Kidney capillary endothelial cell (primary cell): Measurements from ENCODE around the gene HIGD1A.

Experiments used
- DNase-seq: peaks from one replicate; pipeline ENCODE4 v3.0.0-alpha.2; 2018; ENCODE audit warnings: low spot score

The HIGD1A gene

GRCh38 chr3:42735019-42735418 is 69.3 kb downstream of the HIGD1A start:
- DNase-seq, result no peak

DNA sequence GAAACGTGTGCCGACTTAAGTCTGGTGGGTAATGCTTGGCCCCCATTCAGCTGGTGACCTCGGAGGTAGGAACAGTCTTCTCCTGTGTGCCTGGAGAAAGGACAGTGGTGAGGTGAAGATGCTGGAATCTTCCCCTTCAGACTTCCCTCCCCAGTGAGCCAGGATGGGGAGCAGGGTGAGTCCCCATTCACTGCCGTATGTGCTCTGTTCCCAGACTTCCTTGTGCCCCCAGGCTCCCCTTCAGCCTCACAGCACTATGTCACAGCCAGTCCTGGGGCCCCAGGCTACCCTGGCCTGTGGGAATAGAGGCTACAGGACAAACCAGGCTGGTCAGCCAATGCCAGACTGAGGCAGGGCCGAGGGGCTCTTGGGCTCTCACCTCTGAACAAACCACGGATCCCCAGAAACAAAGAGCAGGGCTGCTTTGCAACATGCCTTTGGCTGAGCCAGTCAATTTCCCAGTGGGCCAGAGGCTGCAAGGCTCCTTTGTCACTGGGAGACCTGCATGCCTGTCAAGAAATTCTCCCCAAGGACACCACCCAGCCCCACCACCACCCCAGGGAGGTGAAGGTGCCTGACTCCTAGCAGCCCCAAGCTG is 69.9 kb downstream of the HIGD1A start:
- no peak for DNase-seq

- DNase-seq, result no peak
These were observed 70.6 kb downstream of the HIGD1A start for GRCh38 chr3:42733501-42734262.
